ENCODE results near the gene BSPH1.
"Not testable (repeated sequence)": the region's sequence is repeated elsewhere in the genome, so short reads cannot be mapped to it uniquely, and the experiment has no call there.

Gene BSPH1

DNA sequence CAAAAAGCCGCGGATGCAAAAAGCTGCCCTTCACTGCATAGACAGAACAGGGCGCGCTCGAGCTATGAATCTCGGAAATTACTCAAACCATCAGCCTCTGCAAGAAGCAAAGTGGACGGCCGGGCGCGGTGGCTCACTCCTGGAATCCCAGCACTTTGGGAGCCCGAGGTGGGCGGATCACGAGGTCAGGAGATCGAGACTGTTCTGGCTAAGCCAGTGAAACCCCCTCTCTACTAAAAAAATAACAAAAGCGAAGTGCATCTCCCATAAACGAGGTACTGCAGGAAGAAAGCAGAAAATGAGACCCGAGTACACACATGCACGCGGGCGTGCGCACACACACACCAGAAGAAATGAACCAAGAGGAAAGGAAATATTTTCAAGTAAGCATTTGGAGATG is 39.8 kb downstream of the BSPH1 start:
- in situ Hi-C loops (cut with HindIII; ENCODE audit: low pct_ligation_motif_present, low pct_unique_long_range_greater_than_20kb, low sequenced_read_pairs); DNase-seq: not testable (repeated sequence)

GRCh38 chr19:47949852-47950521 is 42.0 kb downstream of the BSPH1 start:
- in situ Hi-C loops (cut with HindIII; ENCODE audit: low pct_ligation_motif_present, low pct_unique_long_range_greater_than_20kb, low sequenced_read_pairs); DNase-seq: not testable (repeated sequence)

DNA sequence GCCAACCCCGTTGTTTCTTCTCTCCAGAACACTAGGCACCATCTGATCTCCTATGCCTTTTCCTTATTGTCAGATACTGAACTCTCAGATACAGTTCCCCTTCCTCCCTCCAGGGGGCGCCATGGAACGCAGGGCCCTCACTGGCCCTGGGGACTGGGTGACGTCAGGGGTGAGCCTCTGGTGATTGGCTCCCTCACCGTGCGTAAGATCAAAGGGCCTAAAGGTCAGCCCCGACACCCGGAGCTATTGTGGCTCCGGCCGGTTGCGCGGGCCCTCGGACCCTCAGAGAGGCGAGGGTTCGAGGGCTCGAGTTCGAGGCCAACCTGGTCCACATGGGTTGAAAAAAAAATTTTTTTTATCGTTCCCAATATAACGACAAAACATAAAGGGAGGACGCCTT is 63.4 kb downstream of the BSPH1 start:
- in situ Hi-C loops (cut with HindIII; ENCODE audit: low pct_ligation_motif_present, low pct_unique_long_range_greater_than_20kb, low sequenced_read_pairs); DNase-seq: not testable (repeated sequence)

- DNase-seq; in situ Hi-C loops (cut with HindIII; ENCODE audit: low pct_ligation_motif_present, low pct_unique_long_range_greater_than_20kb, low sequenced_read_pairs): not testable (repeated sequence)
Measured at GRCh38 chr19:47920107-47920506, 71.9 kb downstream of the BSPH1 start.

Measured in ACHN (cell line).